SH-SY5Y (cell line): Measurements from ENCODE around the gene LRRK1.

Experiments
- GATA2 ChIP-seq: IDR thresholded peaks from 2 replicates; pipeline ENCODE4 v1.6.1; 2011; ENCODE audit warnings: mild to moderate bottlenecking, low read depth, low read length
- GATA3 ChIP-seq: IDR thresholded peaks from 2 replicates; pipeline ENCODE4 v1.6.1; 2011; ENCODE audit warnings: low read depth, mild to moderate bottlenecking, low read length, moderate library complexity

- no peak for TF ChIP-seq GATA2
- TF ChIP-seq GATA3, result no peak
These were observed 170.6 kb downstream of the LRRK1 start for GRCh38 chr15:101089579-101090427.
